GM12878 (cell line): ENCODE results near the gene MTHFD1. TPM values are rescaled to one million over a fixed set of nuclear protein-coding genes. Genes with fewer than 3 reads are reported as not detected.
A peak's percentile ranks its signal among the peaks of the same experiment; 100 is the strongest.

ENCODE experiments used
- CEBPZ ChIP-seq: fragments of 150-350 bp; IDR thresholded peaks from 2 replicates; pipeline ENCODE4 v1.6.1; 2016; ENCODE audit warnings: low read depth, low read length
- E4F1 ChIP-seq: fragments of 450-650 bp; IDR thresholded peaks from 2 replicates; pipeline ENCODE4 v1.6.1; 2018; ENCODE audit warnings: borderline replicate concordance, mild to moderate bottlenecking; ENCODE audit not compliant: partially characterized antibody
- EP300 ChIP-seq, 2 experiments: fragments of 150-350 bp in 1 of 2; IDR thresholded peaks; 2 replicates each; pipeline ENCODE4 v1.6.1; 2011 to 2012; ENCODE audit warnings: low read depth in 2 of 2, low read length in 2 of 2, borderline replicate concordance in 1 of 2, improper control_type of control experiment in 1 of 2, inconsistent platforms in 1 of 2; ENCODE audit not compliant: control insufficient read depth in 1 of 2
- IKZF1 ChIP-seq: fragments of 450-650 bp; conservative IDR thresholded peaks from 2 replicates; pipeline ENCODE4 v1.6.1; 2017; ENCODE audit warnings: antibody characterized with exemption, mild to moderate bottlenecking
- IKZF2 ChIP-seq, 2 experiments: fragments of 450-650 bp; IDR thresholded peaks; 2 replicates each; pipeline ENCODE4 v1.6.1; 2017; ENCODE audit warnings: mild to moderate bottlenecking in 2 of 2, moderate library complexity in 2 of 2
- KDM1A ChIP-seq: fragments of 200-600 bp; sonication (generic); IDR thresholded peaks from 2 replicates; pipeline ENCODE4 v1.6.1; 2016; ENCODE audit warnings: borderline replicate concordance
- MTA2 ChIP-seq: fragments of 450-650 bp; IDR thresholded peaks from 2 replicates; pipeline ENCODE4 v1.6.1; 2016; ENCODE audit warnings: low read depth, mild to moderate bottlenecking, moderate library complexity
- MXI1 ChIP-seq: fragments of 150-350 bp; IDR thresholded peaks from 2 replicates; pipeline ENCODE4 v1.6.1; 2011; ENCODE audit warnings: low read depth, mild to moderate bottlenecking, inconsistent platforms, low read length, improper control_type of control experiment
- PBX3 ChIP-seq: IDR thresholded peaks from 2 replicates; pipeline ENCODE4 v1.6.1; 2011; ENCODE audit warnings: mild to moderate bottlenecking, low read depth, low read length, moderate library complexity; ENCODE audit not compliant: insufficient replicate concordance
- RUNX3 ChIP-seq: IDR thresholded peaks from 2 replicates; pipeline ENCODE4 v1.6.1; 2012; ENCODE audit warnings: low read length, inconsistent platforms
- SKIL ChIP-seq: fragments of 450-650 bp; IDR thresholded peaks from 2 replicates; pipeline ENCODE4 v1.6.1; 2017; ENCODE audit warnings: mild to moderate bottlenecking, low read depth, inconsistent platforms; ENCODE audit not compliant: poor library complexity, severe bottlenecking
- SMAD5 ChIP-seq: IDR thresholded peaks from 2 replicates; pipeline ENCODE4 v1.6.1; 2016; ENCODE audit warnings: antibody characterized with exemption, low read depth
- SMC3 ChIP-seq: IDR thresholded peaks from 2 replicates; pipeline ENCODE4 v1.6.1; 2011; ENCODE audit warnings: low read length, improper control_type of control experiment, borderline replicate concordance
- SUZ12 ChIP-seq: fragments of 200-600 bp; sonication (generic); IDR thresholded peaks from one replicate; pipeline ENCODE4 v1.6.1; 2018; ENCODE audit warnings: antibody characterized with exemption, mild to moderate bottlenecking; ENCODE audit not compliant: unreplicated experiment
- TAF1 ChIP-seq: IDR thresholded peaks from 2 replicates; pipeline ENCODE4 v1.6.1; 2011; ENCODE audit warnings: mild to moderate bottlenecking, low read depth, low read length, borderline replicate concordance
- TCF7 ChIP-seq: IDR thresholded peaks from 2 replicates; pipeline ENCODE4 v1.6.1; 2014; ENCODE audit warnings: antibody characterized with exemption, borderline replicate concordance
- USF2 ChIP-seq: IDR thresholded peaks from 2 replicates; pipeline ENCODE4 v1.6.1; 2011; ENCODE audit warnings: low read depth, low read length, improper control_type of control experiment, borderline replicate concordance
- ZBED1 ChIP-seq: IDR thresholded peaks from 2 replicates; pipeline ENCODE4 v1.6.1; 2016; ENCODE audit warnings: borderline replicate concordance
- ZNF622 ChIP-seq: fragments of 450-650 bp; IDR thresholded peaks from 2 replicates; pipeline ENCODE4 v1.6.1; 2017; ENCODE audit warnings: mild to moderate bottlenecking, inconsistent platforms
- polyA plus RNA-seq, 11 experiments: library from polyadenylated mRNA; depleted of rRNA in 4 of 11; unstranded in 6 of 11; stranded (reverse) in 5 of 11; fragments of >200 nt; fragmentation: Nextera tagmentation in 4 of 11; fragmentation: Illumina TruSeq in 1 of 11; extraction: Ambion mirVana in 4 of 11; extraction: Trizol in 1 of 11; gene quantifications; 1 replicate in 1 of 11; 2 replicates in 10 of 11; pipeline versions ENCODE4 v1.2.1 to v1.2.3, GENCODE V29; 2011 to 2016; ENCODE audit warnings: inconsistent platforms in 2 of 11, missing spikeins in 2 of 11, low read depth in 1 of 11
- total RNA-seq, 4 experiments: library from RNA; depleted of rRNA in 3 of 4; stranded (reverse); fragments of >200 nt in 3 of 4; fragmentation: Illumina TruSeq in 1 of 4; extraction: Trizol in 1 of 4; gene quantifications; 2 replicates each; pipeline versions ENCODE4 v1.2.1 to v1.2.3, GENCODE V29; 2013 to 2021

Gene MTHFD1
- total and polyA plus RNA-seq, 10 of the 15 experiments (the other 5 are each of a cell fraction or from before 2014, with no cell fraction given): 99.3 to 310 (median 173) TPM

- TF ChIP-seq RUNX3: peak; percentile 76
- no peak for TF ChIP-seq E4F1
- TF ChIP-seq MTA2: peak; percentile 92
- TF ChIP-seq ZNF622: no peak
- TF ChIP-seq KDM1A: no peak
- peak; percentile 75 to 77; a peak in 2 of 4 replicates for TF ChIP-seq EP300 (IDR thresholded peaks at IDR 0.05; ENCODE audit: borderline replicate concordance in 1 of 2, control insufficient read depth in 1 of 2, low read depth in 2 of 2, low read length in 2 of 2)
- TF ChIP-seq TCF7: no peak
- no peak for TF ChIP-seq MXI1
- peak; percentile 24; the same call in 1 of the 2 replicates for TF ChIP-seq IKZF1
- TF ChIP-seq CEBPZ: no peak
- TF ChIP-seq SUZ12: no peak
- peak; percentile 43; the same call in 1 of the 2 replicates for TF ChIP-seq SMAD5
- TF ChIP-seq SMC3: no peak
- no peak for TF ChIP-seq IKZF2 (IDR thresholded peaks at IDR 0.05)
- TF ChIP-seq TAF1: 0 out of 2 replicates have a peak, but pooled peaks have one; percentile 19
- no peak for TF ChIP-seq USF2
- no peak for TF ChIP-seq PBX3
- 0 out of 2 replicates have a peak, but pooled peaks have one; percentile 32 for TF ChIP-seq ZBED1
- no peak for TF ChIP-seq SKIL
Measured at GRCh38 chr14:64444984-64445845, 57.1 kb downstream of the MTHFD1 start (continued).
